Measurements from ENCODE around the gene LY86.
"Not testable (repeated sequence)": the region's sequence is repeated elsewhere in the genome, so short reads cannot be mapped to it uniquely, and the experiment has no call there.

Gene LY86

DNA sequence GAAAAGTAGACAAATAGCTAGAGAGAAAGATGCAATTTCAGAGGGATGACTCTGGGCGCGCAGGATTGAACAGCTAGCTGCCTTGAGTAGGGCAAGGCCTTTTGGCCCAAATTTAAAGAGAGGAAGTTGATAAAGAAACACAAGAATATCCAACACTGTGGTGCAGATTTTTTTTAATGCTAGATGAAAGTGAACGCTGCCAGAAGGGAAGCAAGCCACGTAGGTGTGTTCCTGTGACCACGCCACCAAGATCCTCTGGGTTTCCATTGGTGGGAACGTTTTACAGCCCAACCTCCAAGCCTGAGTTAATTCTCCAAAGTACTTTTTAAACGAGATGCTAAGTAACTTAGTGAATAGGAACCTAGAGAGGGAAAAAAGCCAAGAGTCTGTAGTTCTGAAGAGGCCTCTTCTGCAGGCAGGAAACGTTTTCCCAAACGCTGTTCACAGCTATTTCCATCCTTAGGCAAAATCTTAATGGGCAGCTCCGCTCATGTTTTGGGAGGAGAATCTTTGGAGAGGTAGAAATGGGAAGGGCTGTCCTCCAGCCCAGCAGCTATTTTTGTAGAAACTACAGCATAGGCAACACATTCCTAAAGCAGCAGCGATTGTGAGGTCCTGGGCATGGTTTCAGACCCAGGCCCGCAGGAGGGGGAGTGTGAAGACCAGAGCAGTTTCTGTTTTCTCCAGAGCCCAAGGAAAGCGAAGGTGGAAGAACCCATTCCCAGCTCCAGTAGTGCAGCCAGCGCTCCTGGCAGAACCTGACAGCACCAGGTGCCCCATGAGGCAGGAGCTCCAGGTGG, 8.2 kb downstream of the LY86 start:
- DNase-seq: no peak

DNA sequence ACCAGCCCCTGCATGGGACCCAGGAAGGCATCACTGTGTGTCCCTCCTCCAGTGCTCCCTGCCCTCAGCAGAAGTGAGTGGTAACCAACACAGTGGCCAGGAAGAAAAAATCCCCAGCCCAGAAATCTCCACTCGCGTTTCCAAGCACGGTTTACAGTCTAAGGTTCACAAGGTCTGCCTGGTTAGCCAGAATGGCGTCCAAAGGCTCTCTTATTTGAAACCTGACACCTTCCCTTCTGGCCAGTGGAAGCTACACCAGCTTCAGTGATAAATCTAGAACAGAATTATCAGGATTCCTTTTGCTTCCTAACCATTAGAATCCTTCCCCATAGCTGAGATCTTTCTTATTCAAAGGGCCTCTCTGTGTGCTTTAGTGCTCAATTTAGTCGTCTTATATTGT, 9.2 kb downstream of the LY86 start:
- DNase-seq: no peak

DNA sequence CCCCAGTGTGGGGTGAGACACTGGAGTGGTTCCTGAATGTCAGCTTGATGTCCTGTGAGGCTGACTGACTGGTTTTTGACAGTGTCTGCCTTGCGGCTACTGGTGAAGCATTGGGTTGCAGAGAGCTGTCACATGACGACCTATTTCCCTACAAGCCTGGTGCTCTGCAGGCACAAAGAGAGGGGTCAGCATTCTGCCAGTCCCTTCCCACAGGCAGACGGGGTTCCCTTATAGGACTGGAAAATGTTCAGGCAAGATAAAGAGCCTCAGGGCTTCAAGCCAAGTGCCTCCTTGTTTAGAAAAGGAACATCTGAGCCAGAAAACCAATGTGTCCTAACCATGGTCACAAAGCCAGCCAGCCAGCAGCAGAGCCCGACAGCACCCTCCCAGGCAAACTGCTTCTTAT, 11.0 kb downstream of the LY86 start:
- DNase-seq: no peak

DNA sequence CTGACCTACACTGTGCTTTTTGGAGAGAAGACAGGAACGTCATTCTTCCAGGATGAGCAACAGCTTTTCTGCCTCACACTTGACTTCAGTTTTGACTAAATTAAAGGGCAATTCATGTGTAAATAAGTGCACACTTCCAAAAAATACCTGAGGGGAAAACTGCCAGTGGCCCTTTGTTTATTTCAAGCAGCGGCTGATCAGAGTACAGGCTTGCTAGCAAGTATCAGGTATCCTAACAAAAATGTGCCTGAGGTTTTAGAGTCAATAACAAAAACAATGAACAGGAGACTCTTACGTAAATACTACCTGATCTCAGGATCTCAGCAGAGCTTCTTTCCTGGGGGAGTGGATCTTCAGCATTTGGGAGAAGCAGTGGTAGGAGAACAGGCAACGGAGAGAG, 12.4 kb downstream of the LY86 start:
- no peak for DNase-seq

DNA sequence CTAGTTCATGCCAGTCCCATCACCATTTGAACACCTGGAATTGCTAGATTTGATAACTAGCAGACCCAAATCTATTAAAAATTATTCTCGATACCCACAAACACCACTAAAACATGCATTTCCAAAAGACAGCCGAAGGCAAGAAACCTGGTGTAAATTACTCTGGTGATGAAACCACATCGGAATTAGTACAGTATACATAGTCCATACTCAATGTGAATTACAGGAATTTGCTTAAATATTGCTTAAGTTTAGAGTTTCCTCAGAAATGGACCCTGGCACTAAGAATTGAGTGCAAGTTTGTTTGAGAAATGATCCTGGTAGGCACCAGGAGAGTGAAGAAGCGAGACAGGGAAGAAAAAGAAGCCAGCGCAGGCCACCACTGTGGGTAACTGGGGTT, 13.7 kb downstream of the LY86 start:
- DNase-seq: no peak

DNA sequence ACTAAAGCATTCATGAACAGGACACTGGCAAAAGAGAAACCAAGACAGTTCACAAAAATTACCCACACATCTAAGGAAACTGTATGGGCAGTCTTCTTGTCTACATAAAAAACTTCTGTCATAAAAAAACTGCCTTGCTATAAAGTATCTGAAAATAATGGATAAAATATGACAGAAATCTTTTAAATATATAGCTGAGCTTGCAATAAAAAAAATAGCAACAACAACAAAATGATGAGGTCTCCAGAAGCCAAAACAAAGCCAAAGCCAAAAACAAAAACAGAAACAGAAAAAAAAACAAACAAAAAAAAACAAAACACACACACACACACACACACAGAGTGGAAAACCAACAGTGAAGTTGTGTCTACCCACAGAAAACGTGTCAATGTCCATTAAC, 14.8 kb downstream of the LY86 start:
- DNase-seq: no peak

DNA sequence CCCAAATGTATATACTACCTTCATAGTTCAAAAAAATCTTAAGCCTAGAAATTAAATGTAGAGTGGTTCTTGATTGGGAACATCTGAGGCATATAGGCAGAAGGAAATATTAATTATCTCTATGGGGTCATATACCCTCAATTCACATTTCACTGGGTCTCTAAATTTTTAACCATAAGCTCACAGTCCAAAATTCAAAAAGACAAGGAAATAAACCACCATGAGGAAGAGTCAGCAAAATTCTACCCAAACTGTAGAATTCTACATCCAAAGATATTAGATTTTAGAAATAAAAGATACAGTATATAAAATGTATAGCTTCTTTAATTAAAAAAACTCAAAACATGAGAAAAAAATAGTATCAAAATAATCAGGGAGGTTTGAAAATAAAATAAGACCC, 15.5 kb downstream of the LY86 start:
- no peak for DNase-seq

DNA sequence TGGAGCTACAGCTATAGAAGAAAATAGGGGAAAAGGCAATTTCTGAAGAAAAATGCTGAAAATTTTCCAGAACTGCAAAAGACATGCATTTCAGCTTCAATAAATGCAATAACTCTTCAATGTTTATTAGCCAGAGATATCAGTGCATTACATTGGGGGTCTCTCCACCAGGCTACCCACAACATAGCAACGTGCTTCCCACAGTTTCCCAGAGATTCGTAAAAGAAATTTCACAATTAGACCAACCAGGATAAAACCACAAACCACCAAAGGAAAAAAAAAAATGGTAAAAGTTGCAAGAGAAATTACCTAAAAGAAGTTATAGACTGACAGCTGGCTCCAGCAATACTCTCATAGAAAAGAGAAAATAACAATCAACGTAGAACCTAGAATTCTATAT, 16.0 kb downstream of the LY86 start:
- DNase-seq: no peak

DNA sequence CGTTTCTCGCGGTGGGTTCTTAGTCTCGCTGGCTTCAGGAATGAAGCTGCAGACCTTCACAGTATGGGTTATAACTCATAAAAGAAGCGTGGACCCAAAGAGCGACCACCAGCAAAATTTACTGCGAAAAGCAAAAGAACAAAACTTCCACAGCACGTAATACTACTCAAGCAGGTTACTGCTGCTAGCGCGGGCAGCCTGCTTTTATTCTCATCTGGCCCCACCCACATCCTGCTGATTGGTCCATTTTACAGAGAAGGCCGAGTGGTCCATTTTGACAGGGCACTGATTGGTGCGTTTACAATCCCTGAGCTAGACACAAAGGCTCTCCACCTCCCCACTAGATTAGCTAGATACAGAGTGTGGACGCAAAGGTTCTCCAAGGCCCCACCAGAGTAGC, 17.4 kb downstream of the LY86 start:
- DNase-seq: no peak

DNA sequence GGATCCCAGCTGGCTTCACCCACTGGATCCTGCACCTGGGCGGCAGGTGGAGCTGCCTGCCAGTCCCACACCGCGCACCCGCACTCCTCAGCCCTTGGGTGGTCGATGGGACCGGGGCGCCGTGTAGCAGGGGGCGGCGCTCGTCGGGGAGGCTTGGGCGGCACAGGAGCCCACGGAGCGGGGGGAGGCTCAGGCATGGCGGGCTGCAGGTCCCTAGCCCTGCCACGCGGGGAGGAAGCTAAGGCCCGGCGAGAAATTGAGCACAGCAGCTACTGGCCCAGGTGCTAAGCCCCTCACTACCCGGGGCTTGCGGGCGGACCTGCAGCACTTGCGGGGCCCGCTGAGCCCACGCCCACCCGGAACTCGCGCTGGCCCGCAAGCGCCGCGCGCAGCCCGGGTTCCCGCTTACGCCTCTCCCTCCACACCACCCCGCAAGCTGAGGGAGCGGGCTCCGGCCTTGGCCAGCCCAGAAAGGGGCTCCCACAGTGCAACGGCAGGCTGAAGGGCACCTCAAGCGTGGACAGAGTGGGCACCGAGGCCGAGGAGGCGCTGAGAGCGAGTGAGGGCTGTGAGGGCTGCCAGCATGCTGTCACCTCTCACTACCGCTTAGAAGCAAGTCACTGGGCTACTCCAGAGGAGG, 18.0 kb downstream of the LY86 start:
- DNase-seq: not testable (repeated sequence)

DNA sequence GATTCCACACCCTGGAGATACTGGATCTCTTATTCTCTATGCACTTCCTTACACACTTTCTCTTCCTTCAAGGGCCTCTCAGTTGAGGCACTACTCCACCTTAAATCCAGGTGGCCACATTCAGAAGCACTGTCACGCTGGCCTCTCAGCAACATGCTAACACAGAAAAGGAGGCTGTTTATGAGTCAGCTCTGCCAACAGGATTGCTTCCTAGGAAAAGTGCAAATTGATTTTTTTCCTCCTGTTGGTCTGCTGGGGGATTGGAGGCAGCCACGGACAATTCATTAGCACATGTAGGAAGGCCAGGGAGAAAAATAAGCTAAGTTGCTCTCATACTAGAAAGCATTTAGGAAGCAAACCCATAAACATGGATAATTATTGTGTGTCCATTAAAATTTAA, 20.9 kb downstream of the LY86 start:
- DNase-seq: no peak

DNA sequence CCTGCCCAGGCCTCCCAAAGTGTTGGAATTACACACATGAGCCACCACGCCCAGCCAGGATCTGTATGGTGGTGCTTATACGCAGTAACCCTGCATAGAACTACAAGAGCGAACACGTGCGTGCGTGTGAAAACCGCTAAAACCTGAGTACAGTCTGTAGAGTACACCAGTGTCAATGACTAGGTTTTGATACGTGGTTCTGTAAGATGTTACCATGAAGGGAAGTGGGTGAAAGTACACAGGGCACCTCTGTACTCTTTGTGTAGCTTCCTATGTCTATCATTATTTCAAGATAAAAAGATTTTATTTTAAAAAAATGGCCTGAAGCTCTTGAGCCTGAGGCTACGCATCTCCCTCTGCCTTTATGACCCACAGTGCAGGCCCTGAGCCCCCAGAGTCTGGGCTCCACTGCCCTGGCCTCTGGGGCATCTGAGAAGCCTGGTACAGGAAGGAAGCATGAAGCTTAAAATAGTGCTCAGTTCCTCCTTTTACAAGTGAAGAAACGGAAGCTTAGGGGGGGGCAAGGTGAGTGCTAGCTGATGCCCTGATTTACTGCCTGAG, 21.6 kb downstream of the LY86 start:
- DNase-seq: no peak

DNA sequence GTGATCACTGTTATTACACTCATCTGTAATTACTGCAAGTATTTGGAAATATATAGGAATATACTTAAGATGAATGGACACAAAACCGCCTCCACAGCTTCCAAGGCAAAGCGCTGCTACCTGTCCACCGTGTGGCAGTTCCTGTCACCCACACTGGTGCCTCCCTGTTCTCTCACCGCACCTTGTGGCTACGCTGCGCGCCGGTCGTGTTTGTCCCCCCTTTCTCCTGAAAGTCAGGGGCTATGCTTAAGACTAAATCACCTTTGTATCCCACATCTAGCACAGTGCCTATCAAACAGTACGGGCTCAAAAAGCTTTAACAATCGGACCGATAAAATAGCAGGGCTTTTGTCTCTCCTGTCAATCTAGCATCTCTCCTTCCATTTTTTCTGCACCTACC, 23.0 kb downstream of the LY86 start:
- no peak for DNase-seq

DNA sequence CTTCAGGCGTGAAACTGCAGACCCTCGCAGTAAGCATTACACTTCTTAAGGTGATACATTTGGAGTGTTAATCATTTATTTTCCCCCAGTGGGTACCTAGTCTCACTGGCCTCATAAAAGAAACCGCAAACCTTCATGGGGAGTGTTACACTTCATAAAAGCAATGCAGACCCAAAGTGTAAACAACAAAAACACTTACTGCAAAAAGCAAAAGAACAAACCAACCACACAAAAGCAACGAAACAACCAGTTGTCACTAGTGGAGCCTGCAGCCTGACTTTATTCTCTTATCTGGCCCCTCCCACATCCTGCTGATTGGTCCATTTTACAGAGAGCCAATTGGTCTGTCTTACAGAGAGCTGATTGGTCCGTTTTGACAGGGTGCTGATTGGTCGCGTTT, 23.8 kb downstream of the LY86 start:
- no peak for DNase-seq

DNA sequence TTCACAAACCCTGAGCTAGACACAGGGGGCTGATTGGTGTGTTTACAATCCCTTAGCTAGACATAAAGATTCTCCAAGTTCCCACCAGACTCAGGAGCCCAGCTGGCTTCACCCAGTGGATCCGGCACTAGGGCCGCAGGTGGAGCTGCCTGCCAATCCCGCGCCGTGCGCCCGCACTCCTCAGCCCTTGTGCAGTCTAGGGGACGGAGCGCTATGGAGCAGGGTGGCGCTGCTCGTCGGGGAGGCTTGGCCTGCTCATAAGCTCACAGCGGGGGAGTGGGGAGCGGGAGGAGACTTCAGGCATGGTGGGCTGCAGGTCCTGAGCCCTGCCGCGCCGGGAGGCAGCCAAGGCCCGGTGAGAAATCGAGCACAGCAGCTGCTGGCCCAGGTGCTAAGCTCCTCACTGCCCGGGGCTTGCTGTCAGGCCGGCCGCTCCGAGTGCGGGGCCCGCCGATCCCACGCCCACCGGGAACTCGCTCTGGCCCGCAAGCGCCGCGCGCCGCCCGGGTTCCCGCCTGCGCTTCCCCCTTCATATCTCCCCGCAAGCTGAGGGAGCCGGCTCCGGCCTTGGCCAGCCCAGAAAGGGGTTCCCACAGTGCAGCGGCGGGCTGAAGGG, 24.7 kb downstream of the LY86 start:
- DNase-seq: not testable (repeated sequence)

DNA sequence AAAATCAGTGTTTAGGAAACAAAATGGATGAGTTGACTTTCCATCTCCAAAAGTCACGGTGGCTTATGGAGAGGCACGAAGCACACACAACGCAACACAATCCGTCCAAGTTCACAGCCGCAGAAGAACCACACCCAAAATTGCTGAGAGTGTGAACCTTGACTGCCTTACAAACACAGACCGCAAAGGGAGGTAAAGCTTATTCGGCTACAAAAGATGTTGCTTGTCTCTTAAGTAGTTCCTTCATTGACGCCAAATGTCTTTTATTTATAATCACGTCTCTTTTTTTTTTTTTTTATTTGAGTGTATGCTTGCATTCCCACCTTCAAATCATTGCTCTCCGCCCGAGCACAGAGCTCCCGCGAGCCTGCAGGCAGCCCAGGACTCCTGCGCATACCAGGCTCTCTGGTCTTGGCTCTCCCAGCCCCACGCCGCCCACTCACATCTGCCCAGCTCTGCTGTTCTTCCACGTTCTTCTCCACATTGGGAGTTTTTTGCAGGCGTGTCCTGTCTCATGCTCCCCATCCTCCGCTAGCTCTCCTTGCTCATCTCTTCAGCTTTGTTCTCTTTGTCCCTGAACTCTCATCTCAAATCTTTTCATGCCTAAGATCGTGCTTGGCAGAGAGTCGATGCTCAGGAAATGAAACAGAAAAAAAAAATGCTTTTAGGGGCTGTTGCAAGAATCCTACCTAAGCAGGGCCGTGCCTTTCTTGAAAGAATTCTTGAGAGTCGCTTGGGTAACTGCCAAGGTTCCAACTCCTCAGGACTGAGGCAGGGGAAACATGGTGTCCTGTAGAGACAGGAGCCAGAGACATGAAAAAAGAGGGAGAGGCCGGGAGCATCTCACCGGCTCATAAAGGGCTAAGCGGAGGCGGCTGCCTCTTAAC, 25.8 kb downstream of the LY86 start:
- DNase-seq: no peak

DNA sequence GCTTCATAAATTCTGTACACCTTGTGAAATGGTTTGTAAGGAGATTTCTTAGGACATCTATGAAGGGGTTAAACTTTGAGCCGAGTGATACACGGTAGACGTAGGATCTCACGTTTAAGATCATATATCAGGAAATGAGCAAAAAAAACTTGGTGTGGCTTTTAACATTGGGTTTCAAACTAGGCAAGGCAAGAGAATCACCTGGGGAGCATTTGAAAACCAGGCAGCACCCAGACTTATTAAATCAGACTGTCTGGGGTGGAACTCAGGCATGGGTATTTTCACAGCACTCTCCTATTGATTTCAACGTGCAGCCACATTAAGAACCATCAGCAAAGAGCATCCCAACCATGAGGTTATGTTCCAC, 26.4 kb downstream of the LY86 start:
- no peak for DNase-seq

DNA sequence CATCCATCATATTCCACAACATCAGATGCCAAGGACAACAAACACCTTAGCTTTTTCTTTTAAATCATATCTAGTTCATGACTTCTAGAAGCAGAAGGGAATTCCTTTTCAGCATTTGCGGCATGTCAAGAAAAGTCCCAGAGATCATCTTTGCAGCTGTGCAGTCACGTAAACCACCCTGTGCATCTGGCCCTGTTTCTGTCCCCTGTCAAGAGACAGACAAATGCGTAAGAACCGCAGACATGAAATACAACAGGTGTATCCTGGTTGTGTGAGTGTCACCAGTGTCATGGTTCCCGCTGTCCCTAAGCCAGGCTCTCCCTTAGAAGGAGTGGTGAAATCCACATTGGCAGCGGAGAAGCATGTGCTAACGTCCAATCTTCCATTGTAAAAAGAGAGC, 28.1 kb downstream of the LY86 start:
- no peak for DNase-seq

DNA sequence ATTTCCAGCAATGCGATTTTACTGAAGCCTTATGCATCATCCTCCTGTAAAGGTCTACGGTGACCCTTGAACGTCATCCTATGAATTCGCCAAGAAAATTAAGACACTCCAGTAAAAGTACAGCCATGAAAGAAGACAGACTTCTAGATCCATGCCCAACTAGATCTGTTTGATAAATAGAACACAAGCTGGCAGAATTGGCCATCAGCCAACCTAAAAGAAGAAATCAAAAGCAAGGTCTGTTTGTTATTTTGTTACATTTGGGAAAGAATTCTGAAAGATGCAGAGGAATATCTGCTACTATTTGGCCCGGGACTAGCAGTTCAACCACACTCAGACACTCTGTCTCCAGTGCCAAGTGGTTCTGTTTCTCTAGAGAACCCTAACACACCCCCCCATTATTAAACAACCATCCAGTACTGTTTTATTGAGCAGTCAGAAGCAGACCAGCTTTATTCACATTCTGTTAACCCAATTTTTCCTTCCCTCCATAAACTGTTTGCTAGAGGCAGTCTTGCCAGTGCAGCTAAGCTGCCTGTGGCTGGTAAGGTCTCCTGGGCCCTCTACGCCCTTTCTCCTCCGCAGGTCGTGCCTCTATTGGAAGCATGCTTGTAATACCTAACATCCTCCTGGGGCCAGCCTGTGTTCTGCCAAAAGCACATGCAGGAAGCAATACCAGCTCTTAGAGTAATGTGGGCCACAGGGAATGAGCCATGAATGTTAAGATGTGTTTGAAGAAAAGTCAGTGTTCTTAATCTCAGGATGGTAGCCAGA, 30.7 kb downstream of the LY86 start:
- no peak for DNase-seq

DNA sequence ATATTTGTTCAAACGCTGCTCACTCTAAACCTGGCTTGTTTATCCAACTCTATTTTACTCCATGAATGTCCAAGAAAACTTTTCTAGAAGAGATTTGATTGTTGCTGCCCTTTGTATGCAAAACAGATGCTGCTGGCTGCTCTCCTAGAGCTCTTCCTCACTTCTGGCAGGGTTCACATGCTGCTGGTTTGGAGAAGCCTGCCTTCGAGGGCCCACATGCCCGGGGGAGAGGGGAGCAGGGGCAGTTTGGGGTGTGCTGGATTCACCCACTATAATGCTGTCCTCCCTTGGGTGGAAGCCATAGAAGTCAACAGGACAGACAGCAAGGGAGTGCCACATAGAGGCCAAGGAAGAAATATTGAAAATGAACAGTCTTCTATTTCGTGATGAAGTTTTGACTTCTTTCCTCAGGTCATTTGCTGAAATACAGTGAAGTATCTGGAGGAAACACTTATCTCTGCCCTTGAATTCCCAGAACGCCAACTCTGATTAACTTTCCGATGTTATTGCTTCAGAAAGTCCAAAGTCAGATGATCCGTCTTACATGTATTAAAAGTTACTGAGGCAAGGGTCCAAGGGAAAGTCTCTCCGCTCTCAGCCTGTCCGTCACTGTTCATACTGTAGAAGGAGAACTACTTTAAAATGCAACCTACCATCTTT, 32.4 kb downstream of the LY86 start:
- DNase-seq: no peak

DNA sequence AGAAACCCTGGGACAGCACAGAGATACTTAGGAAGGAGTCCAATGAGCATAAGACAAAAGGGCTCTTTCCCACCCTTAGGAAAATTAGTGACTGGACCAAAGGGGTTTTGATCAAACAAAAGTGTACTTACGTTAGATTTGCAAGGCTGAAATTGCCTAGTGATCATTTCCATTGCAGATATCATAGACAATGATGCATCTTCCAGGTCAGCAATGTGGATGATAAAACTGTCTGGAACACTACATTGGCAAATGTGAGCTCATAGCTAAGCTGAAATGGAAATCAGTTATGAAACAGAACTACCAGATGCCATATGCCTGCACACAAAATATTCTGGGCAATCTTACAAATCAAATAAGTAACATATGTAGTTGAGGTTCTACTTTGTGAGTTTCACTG, 34.0 kb downstream of the LY86 start:
- no peak for DNase-seq

DNA sequence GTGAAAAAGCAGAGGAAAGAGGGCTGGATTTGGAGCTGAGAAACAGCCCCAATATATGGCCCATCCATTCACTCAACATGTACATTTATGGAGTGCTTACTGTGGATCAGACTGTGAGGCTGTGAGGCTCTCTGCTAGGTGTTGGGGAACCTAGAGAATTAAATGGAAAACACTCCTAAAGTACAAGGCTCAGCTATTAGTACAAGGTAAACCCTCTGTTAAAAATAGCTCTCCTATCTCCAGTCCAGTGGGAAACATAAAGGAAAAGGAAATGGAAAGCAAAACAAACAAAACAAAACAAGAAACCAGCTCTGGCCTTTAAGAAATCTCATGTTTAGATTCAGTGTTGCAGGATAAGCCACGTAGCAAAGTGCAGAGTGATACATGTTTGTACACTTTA, 35.0 kb downstream of the LY86 start:
- DNase-seq: no peak
